ENCODE results near the gene RNF138. TPM values are rescaled to one million over a fixed set of nuclear protein-coding genes. Genes with fewer than 3 reads are reported as not detected.

RNF138 gene
- total and polyA plus RNA-seq, 2 of the 8 experiments (the other 6 are each of a cell fraction or from before 2014, with no cell fraction given): 29.2 to 109 TPM

GRCh38 chr18:32114293-32114942 lies 22.7 kb downstream of the RNF138 start:
- Histone ChIP-seq H3K4ac (replicated peaks; ENCODE audit: insufficient read length, low read depth, low read length) (no peak overlapping the region), H3K18ac (ENCODE audit: extremely low read depth, low read length) (no peak overlapping the region), H3K14ac (ENCODE audit: insufficient read length) (no peak overlapping the region), H3K4me1 (replicated peaks in 1 of 4; ENCODE audit: control insufficient read depth in 3 of 4, insufficient read depth in 4 of 4, low read length in 3 of 4) (no peaks in the 10 kb centered on the region), H2BK20ac (ENCODE audit: low read length) (no peak overlapping the region), H3K27me3 (replicated peaks in 1 of 4; ENCODE audit: control insufficient read depth in 3 of 4, extremely low read depth in 1 of 4, insufficient read depth in 3 of 4, low read length in 3 of 4) (no peaks in the 10 kb centered on the region), H3K4me3 (ENCODE audit: extremely low read depth in 1 of 4, insufficient read depth in 2 of 4, low read depth in 3 of 4, low read length in 4 of 4) (no peak overlapping the region), H2BK15ac (ENCODE audit: low read length) (no peak overlapping the region), H3K23ac (ENCODE audit: insufficient read length) (no peak overlapping the region), H2AFZ (ENCODE audit: low read length) (no peak overlapping the region), H3K23me2 (ENCODE audit: low read depth, low read length) (no peaks in the 10 kb centered on the region), H3K4me2 (ENCODE audit: insufficient read depth in 1 of 2, low read depth in 2 of 2, low read length in 2 of 2) (no peak overlapping the region), H3K79me2 (ENCODE audit: control insufficient read depth in 1 of 2, insufficient read depth in 2 of 2, low read length in 2 of 2) (peaks cover 0 to 53% of the 10 kb centered on the region in 2 experiments; a peak in 2 of 4 replicates), H4K20me1 (replicated peaks in 1 of 2; ENCODE audit: control insufficient read depth in 1 of 2, insufficient read depth in 2 of 2, low read length in 2 of 2) (peaks cover 0 to 4% of the 10 kb centered on the region in 2 experiments), H2AK5ac (ENCODE audit: low read depth, low read length) (no peak overlapping the region), H4K91ac (replicated peaks; ENCODE audit: insufficient read length, low read length) (no peak overlapping the region), H2BK120ac (replicated peaks; ENCODE audit: low read depth, low read length) (no peak overlapping the region), H3K9ac (replicated peaks in 1 of 4; ENCODE audit: extremely low read depth in 1 of 4, low read depth in 3 of 4, low read length in 3 of 4) (no peak overlapping the region), H4K8ac (ENCODE audit: extremely low read depth, insufficient read depth, low read length) (no peak overlapping the region), H2BK12ac (ENCODE audit: low read depth, low read length) (no peak overlapping the region), H3K36me3 (ENCODE audit: control insufficient read depth in 2 of 4, insufficient read depth in 4 of 4, low read length in 3 of 4) (peaks cover 2 to 35% (median 16%) of the 10 kb centered on the region in 4 experiments; a peak in 4 of 8 replicates), H3K27ac (ENCODE audit: low read depth, low read length) (no peak overlapping the region), H3K56ac (replicated peaks; ENCODE audit: insufficient read length, low read depth, low read length) (no peak overlapping the region), H3K9me3 (ENCODE audit: insufficient read depth in 2 of 2, low read depth in 1 of 2, low read length in 1 of 2) (no peaks in the 10 kb centered on the region), H3K79me1 (ENCODE audit: low read depth, low read length) (peaks cover 3% of the 10 kb centered on the region), H4K5ac (ENCODE audit: insufficient read length, low read depth, low read length) (no peak overlapping the region), H2BK5ac (ENCODE audit: low read depth, low read length) (no peak overlapping the region)
- ChIA-PET POLR2A (ENCODE audit: partially characterized antibody) (no interaction called here), CTCF (ENCODE audit: partially characterized antibody) (no interaction called here)
- DNase-seq (ENCODE audit: low read depth in 1 of 2, low spot score in 2 of 2): no peak
- 92% methylated on average over 4 of the region's 4 CpGs; no CpG with 5 or more reads in 1 of the 2 experiments for WGBS, 2 experiments (ENCODE audit: extremely low coverage in 1 of 2, insufficient coverage in 1 of 2, insufficient read length in 1 of 2, insufficient replicate concordance in 2 of 2, low coverage in 1 of 2, low lambda C conversion rate in 2 of 2, missing lambda C conversion rate in 1 of 2)
- no peak for FAIRE-seq
- no peak for TF ChIP-seq YY1 (IDR thresholded peaks at IDR 0.05; ENCODE audit: low read depth, low read length)
- TF ChIP-seq KDM5A (IDR thresholded peaks at IDR 0.05; ENCODE audit: low read length): no peak
- no peak for TF ChIP-seq TAF7 (optimal IDR thresholded peaks at IDR 0.05; ENCODE audit: borderline replicate concordance, low read depth, low read length)
- no peak for TF ChIP-seq SIX5 (IDR thresholded peaks at IDR 0.05; ENCODE audit: low read depth, low read length)
